Keratinocyte (primary cell): ENCODE results near the gene CXCL16.

ENCODE experiments used
- CTCF ChIP-seq, 3 experiments: IDR thresholded peaks in 1 of 3; conservative IDR thresholded peaks in 1 of 3; optimal IDR thresholded peaks in 1 of 3; 2 replicates in 2 of 3; 3 replicates in 1 of 3; pipeline versions ENCODE3 to v1.5.1; 2011; ENCODE audit warnings: low read length in 3 of 3, mild to moderate bottlenecking in 3 of 3, moderate library complexity in 2 of 3, control low read depth in 1 of 3, inconsistent platforms in 1 of 3; ENCODE audit not compliant: insufficient read depth in 2 of 3; ENCODE audit errors: extremely low read depth in 1 of 3
- EZH2 ChIP-seq: IDR thresholded peaks from one replicate; pipeline ENCODE4 v1.6.1; 2012; ENCODE audit warnings: inconsistent platforms, mild to moderate bottlenecking, low read length, moderate library complexity

GRCh38 chr17:4719684-4720221 lies 20.0 kb downstream of the CXCL16 start:
- TF ChIP-seq EZH2 (no peak), CTCF (optimal IDR thresholded peaks at IDR 0.05 in 1 of 3, IDR thresholded peaks at IDR 0.05 in 1 of 3, conservative IDR thresholded peaks at IDR 0.05 in 1 of 3; ENCODE audit: extremely low read depth in 1 of 3, insufficient read depth in 2 of 3, low read length in 3 of 3) (no peak)
